B cell (primary cell): ENCODE results near the gene NDRG3. TPM values are rescaled to one million over a fixed set of nuclear protein-coding genes. Genes with fewer than 3 reads are reported as not detected.

Source experiments
- ATAC-seq: fragments of 200-7000 bp; cut with Tn5 transposase; one replicate; pipeline ENCODE4 v1.10.0; 2021; ENCODE audit warnings: low read depth, mild to moderate bottlenecking, moderate number of reproducible peaks, moderate library complexity
- CTCF ChIA-PET: fragments of 350-600 bp; sonication (Branson Sonifier 250); formaldehyde crosslinking; loops from one replicate; lab custom pipeline; 2021; ENCODE audit warnings: antibody characterized with exemption, inconsistent platforms; lab: Charles Lee
- POLR2A ChIA-PET: fragments of 350-600 bp; sonication (Branson Sonifier 250); formaldehyde crosslinking; loops from one replicate; lab custom pipeline; 2021; ENCODE audit warnings: antibody characterized with exemption; lab: Charles Lee
- DNase-seq: peaks from one replicate; pipeline ENCODE4 v3.0.0; 2013
- H2AFZ ChIP-seq: 2 replicates; pipeline ENCODE4 v1.6.1; 2012; ENCODE audit warnings: mild to moderate bottlenecking, low read depth, low read length; ENCODE audit not compliant: insufficient read depth, poor library complexity, severe bottlenecking
- H3K27ac ChIP-seq, 2 donors: 1 replicate in 1 of 2; 2 replicates in 1 of 2; pipeline ENCODE4 v1.5.1; 2012 to 2013; ENCODE audit warnings: low read length in 2 of 2, mild to moderate bottlenecking in 2 of 2, moderate library complexity in 1 of 2
- H3K27me3 ChIP-seq, 4 experiments: fragments of 200-600 bp in 1 of 4; sonication (generic) in 1 of 4; replicated peaks in 1 of 4; 1 replicate in 2 of 4; 2 replicates in 2 of 4; pipeline versions ENCODE4 v1.6.1 to v1.7.0; 2013 to 2016; ENCODE audit warnings: low read length in 3 of 4, mild to moderate bottlenecking in 2 of 4, mixed read lengths in 1 of 4, moderate library complexity in 1 of 4; ENCODE audit not compliant: insufficient read depth in 4 of 4, control insufficient read depth in 3 of 4; ENCODE audit errors: control extremely low read depth in 1 of 4
- H3K36me3 ChIP-seq, 2 experiments: replicated peaks in 1 of 2; 1 replicate in 1 of 2; 2 replicates in 1 of 2; pipeline versions ENCODE4 v1.6.1 to v1.7.1; 2013; ENCODE audit warnings: low read length in 1 of 2; ENCODE audit not compliant: insufficient read depth in 2 of 2, control insufficient read depth in 1 of 2; ENCODE audit errors: control extremely low read depth in 1 of 2, extremely low read depth in 1 of 2
- H3K4me1 ChIP-seq, 2 donors: fragments of 200-600 bp in 1 of 2; sonication (generic) in 1 of 2; 1 replicate in 1 of 2; 2 replicates in 1 of 2; pipeline versions ENCODE4 v1.5.1 to v1.6.1; 2013 to 2017; ENCODE audit warnings: low read length in 2 of 2; ENCODE audit not compliant: control insufficient read depth in 2 of 2, insufficient read depth in 2 of 2
- H3K4me2 ChIP-seq: replicated peaks from 2 replicates; pipeline ENCODE3; 2012; ENCODE audit warnings: mild to moderate bottlenecking, low read depth, low read length; ENCODE audit not compliant: poor library complexity, severe bottlenecking
- H3K4me3 ChIP-seq, 5 experiments: fragments of 200-600 bp in 1 of 5; sonication (generic) in 1 of 5; 1 replicate in 3 of 5; 2 replicates in 2 of 5; pipeline versions ENCODE4 v1.5.1 to v1.7.0; 2011 to 2016; ENCODE audit warnings: low read length in 4 of 5, mild to moderate bottlenecking in 4 of 5, low read depth in 2 of 5, control low read depth in 1 of 5, moderate library complexity in 1 of 5; ENCODE audit not compliant: insufficient read depth in 1 of 5; ENCODE audit errors: control extremely low read depth in 1 of 5, extremely low read depth in 1 of 5
- H3K79me2 ChIP-seq: fragments of 200-600 bp; sonication (generic); one replicate; pipeline ENCODE4 v1.6.0; 2016; ENCODE audit warnings: low read length; ENCODE audit not compliant: control insufficient read depth, insufficient read depth
- H3K9ac ChIP-seq: fragments of 200-600 bp; sonication (generic); 2 replicates; pipeline ENCODE4 v1.6.1; 2017; ENCODE audit warnings: mild to moderate bottlenecking, low read length, moderate library complexity
- H3K9me3 ChIP-seq, 3 donors: one replicate each; pipeline versions ENCODE4 v1.6.1 to v1.7.1; 2013; ENCODE audit warnings: low read length in 2 of 3; ENCODE audit not compliant: control insufficient read depth in 2 of 3, insufficient read depth in 1 of 3; ENCODE audit errors: control extremely low read depth in 1 of 3
- H4K20me1 ChIP-seq: 2 replicates; pipeline ENCODE4 v1.6.0; 2012; ENCODE audit warnings: mild to moderate bottlenecking, low read length; ENCODE audit not compliant: insufficient read depth, control insufficient read depth, poor library complexity, severe bottlenecking
- H3K27ac Mint-ChIP-seq: one replicate; pipeline ENCODE4 v1.8.0; 2021; ENCODE audit warnings: mixed read lengths
- H3K27me3 Mint-ChIP-seq: one replicate; pipeline ENCODE4 v1.8.0; 2021; ENCODE audit warnings: mixed read lengths
- H3K4me1 Mint-ChIP-seq: one replicate; pipeline ENCODE4 v1.8.0; 2021; ENCODE audit warnings: mixed read lengths
- H3K4me3 Mint-ChIP-seq: one replicate; pipeline ENCODE4 v1.8.0; 2021; ENCODE audit warnings: mixed read lengths
- H3K9me3 Mint-ChIP-seq: one replicate; pipeline ENCODE4 v1.8.0; 2022; ENCODE audit warnings: mixed read lengths; ENCODE audit not compliant: insufficient read depth
- EZH2 ChIP-seq: IDR thresholded peaks from 2 replicates; pipeline ENCODE4 v1.6.1; 2012; ENCODE audit warnings: borderline replicate concordance, low read depth, mild to moderate bottlenecking, moderate library complexity, low read length; ENCODE audit not compliant: insufficient read depth, poor library complexity, severe bottlenecking
- WGBS: methylation state at CpG from one replicate; pipeline ENCODE4 v1.1.5; 2013; ENCODE audit warnings: missing lambda C conversion rate; ENCODE audit not compliant: insufficient coverage; 5-methylcytosine and 5-hydroxymethylcytosine counted together
- intact Hi-C: fragments of 100-400 bp; cut with micrococcal nuclease; formaldehyde crosslinking; loops from one replicate; pipeline ENCODE4 v1.10.0; 2022
- polyA minus RNA-seq: library from RNA; depleted of rRNA, polyadenylated mRNA; stranded (reverse); fragments of >200 nt; gene quantifications from 2 replicates; pipeline ENCODE4 v1.2.3, GENCODE V29; 2012
- polyA plus RNA-seq: library from polyadenylated mRNA; depleted of rRNA; stranded (reverse); fragments of >200 nt; gene quantifications from 2 replicates; pipeline ENCODE4 v1.2.3, GENCODE V29; 2012
- total RNA-seq, 2 donors: library from RNA; stranded (reverse); fragments of 120-200 nt in 1 of 2; gene quantifications; 1 replicate in 1 of 2; 2 replicates in 1 of 2; pipeline versions ENCODE4 v1.2.3 to v1.2.4, GENCODE V29; 2013 to 2022
- TF ChIP-seq, protein P1 (sequence below): fragments of 200-600 bp; IDR thresholded peaks from one replicate; pipeline ENCODE4 v1.8.0; 2022; ENCODE audit warnings: antibody characterized with exemption, mild to moderate bottlenecking

Gene NDRG3
- total RNA-seq (26.1 and 27.5 TPM in 2 replicates), polyA plus RNA-seq (13.9 and 15.7 TPM in 2 replicates), polyA minus RNA-seq (21.0 and 27.0 TPM in 2 replicates)
- total RNA-seq (2013): 32.4 TPM

GRCh38 chr20:36745927-36746659 lies at the start of gene NDRG3:
TSS of gene NDRG3 (minus strand) at chr20:36746090. CDS start at chr20:36721735, 24,355 bp downstream.
- intact Hi-C loops: loop anchor here (1.0 to 2.0 kb wide), 5 partner anchors 11 to 285 kb away; partner anchors contain the start of genes DSN1 and RAB5IF
- under 1% methylated on average over 58 of the region's 63 CpGs for WGBS
- Mint-ChIP-seq H3K9me3 (no peaks in the 10 kb centered on the region), H3K4me1 (peaks cover 21% of the 10 kb centered on the region), H3K4me3 (peak within 1 kb of the TSS; percentile 91), H3K27ac (peak within 1 kb of the TSS; percentile 93), H3K27me3 (no peaks in the 10 kb centered on the region)
- no peaks in the 10 kb centered on the region for H3K9me3 ChIP-seq
- no peaks in the 10 kb centered on the region for H3K27me3 ChIP-seq
- ATAC-seq (peak; percentile 97), DNase-seq (peak; percentile 96)
- H3K36me3 ChIP-seq: no peaks in the 10 kb centered on the region
- no peaks in the 10 kb centered on the region for H4K20me1 ChIP-seq
- H3K27ac ChIP-seq: peak within 1 kb of the TSS; percentile 50 to 79
- H2AFZ ChIP-seq: peak within 1 kb of the TSS; percentile 98
- H3K4me3 ChIP-seq: peak within 1 kb of the TSS; percentile 55 to 87 (median 74)
- H3K4me1 ChIP-seq: peaks cover 12 to 13% of the 10 kb centered on the region in 2 donors
- POLR2A ChIA-PET: interaction anchor here (0.6 to 1.2 kb wide), 4 partner anchors 9 to 298 kb away, joined by 3 to 5 read pairs (median 4); partner anchors contain the start of genes DSN1 and RAB5IF
- H3K4me2 ChIP-seq: peak within 1 kb of the TSS; percentile 92
- no peak for TF ChIP-seq EZH2
- TF ChIP-seq, protein P1, sequence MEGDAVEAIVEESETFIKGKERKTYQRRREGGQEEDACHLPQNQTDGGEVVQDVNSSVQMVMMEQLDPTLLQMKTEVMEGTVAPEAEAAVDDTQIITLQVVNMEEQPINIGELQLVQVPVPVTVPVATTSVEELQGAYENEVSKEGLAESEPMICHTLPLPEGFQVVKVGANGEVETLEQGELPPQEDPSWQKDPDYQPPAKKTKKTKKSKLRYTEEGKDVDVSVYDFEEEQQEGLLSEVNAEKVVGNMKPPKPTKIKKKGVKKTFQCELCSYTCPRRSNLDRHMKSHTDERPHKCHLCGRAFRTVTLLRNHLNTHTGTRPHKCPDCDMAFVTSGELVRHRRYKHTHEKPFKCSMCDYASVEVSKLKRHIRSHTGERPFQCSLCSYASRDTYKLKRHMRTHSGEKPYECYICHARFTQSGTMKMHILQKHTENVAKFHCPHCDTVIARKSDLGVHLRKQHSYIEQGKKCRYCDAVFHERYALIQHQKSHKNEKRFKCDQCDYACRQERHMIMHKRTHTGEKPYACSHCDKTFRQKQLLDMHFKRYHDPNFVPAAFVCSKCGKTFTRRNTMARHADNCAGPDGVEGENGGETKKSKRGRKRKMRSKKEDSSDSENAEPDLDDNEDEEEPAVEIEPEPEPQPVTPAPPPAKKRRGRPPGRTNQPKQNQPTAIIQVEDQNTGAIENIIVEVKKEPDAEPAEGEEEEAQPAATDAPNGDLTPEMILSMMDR: peak; percentile 26
- CTCF ChIA-PET: interaction anchor here (0.7 to 4.0 kb wide), 8 partner anchors 9 to 753 kb away, joined by 3 to 27 read pairs (median 4); partner anchors contain the start of gene DSN1
- peaks cover 4% of the 10 kb centered on the region for H3K79me2 ChIP-seq
- peak within 1 kb of the TSS; percentile 82 for H3K9ac ChIP-seq

GRCh38 chr20:36794116-36794474 lies 48.2 kb upstream of the NDRG3 start:
- POLR2A ChIA-PET: interaction anchor here (1.0 kb wide), 1 partner anchor 68 kb away, joined by 3 read pairs; no protein-coding TSS in a partner anchor
- H3K9me3 ChIP-seq: no peaks in the 10 kb centered on the region
- H3K27me3 Mint-ChIP-seq: no peaks in the 10 kb centered on the region
- no peaks in the 10 kb centered on the region for H3K4me1 ChIP-seq
- H3K4me2 ChIP-seq: no peak overlapping the region
- no peak overlapping the region for H3K4me3 ChIP-seq
- H3K4me3 Mint-ChIP-seq: no peak overlapping the region
- H3K4me1 Mint-ChIP-seq: peaks cover 6% of the 10 kb centered on the region
- WGBS: 96% methylated on average over 20 of the region's 20 CpGs
- CTCF ChIA-PET: interaction anchor here (8.2 kb wide), 1 partner anchor 14 kb away, joined by 45 read pairs; no protein-coding TSS in a partner anchor
- peaks cover 1 to 30% of the 10 kb centered on the region in 2 experiments for H3K36me3 ChIP-seq
- no peaks in the 10 kb centered on the region for H4K20me1 ChIP-seq
- H3K9me3 Mint-ChIP-seq: no peaks in the 10 kb centered on the region
- DNase-seq (no peak), ATAC-seq (no peak)
- no peak for TF ChIP-seq EZH2
- TF ChIP-seq, protein P1: no peak
- no peak overlapping the region for H3K9ac ChIP-seq
- no peak overlapping the region for H2AFZ ChIP-seq
- no peak overlapping the region for H3K27ac ChIP-seq
- H3K27ac Mint-ChIP-seq: no peak overlapping the region
- no peaks in the 10 kb centered on the region for H3K27me3 ChIP-seq
- peaks cover 11% of the 10 kb centered on the region for H3K79me2 ChIP-seq
- intact Hi-C loops: no loop called here
